H1 (cell line): ENCODE data around the gene TSSK6. TPM values are rescaled to one million over a fixed set of nuclear protein-coding genes. Genes with fewer than 3 reads are reported as not detected.

Experiments
- CTCF ChIA-PET: fragments of 300-600 bp; sonication (Branson Sonifier 250); formaldehyde crosslinking; loops from one replicate; lab custom pipeline; 2021; ENCODE audit not compliant: partially characterized antibody; lab: Charles Lee
- POLR2A ChIA-PET: fragments of 300-600 bp; sonication (Branson Sonifier 250); formaldehyde crosslinking; loops from one replicate; lab custom pipeline; 2021; ENCODE audit warnings: inconsistent platforms; ENCODE audit not compliant: partially characterized antibody; lab: Charles Lee
- DNase-seq, 2 experiments: peaks; one replicate each; pipeline versions ENCODE4 v3.0.0 to v3.0.0-alpha.2; 2010 to 2022; ENCODE audit warnings: low spot score in 2 of 2, low read depth in 1 of 2, mixed read lengths in 1 of 2
- FAIRE-seq: peaks from 2 replicates; lab custom pipeline; 2011; peaks lifted over from hg19 to GRCh38; lab: Jason Lieb, UNC
- H2AFZ ChIP-seq: 2 replicates; pipeline ENCODE4 v1.8.1; 2012; ENCODE audit warnings: low read length, inconsistent platforms
- H2AK5ac ChIP-seq: 2 replicates; pipeline ENCODE4 v1.6.1; 2013; ENCODE audit warnings: low read depth, low read length
- H2BK120ac ChIP-seq: replicated peaks from 2 replicates; pipeline ENCODE3; 2013; ENCODE audit warnings: low read depth, low read length, inconsistent platforms
- H2BK12ac ChIP-seq: 2 replicates; pipeline ENCODE4 v1.6.1; 2013; ENCODE audit warnings: low read depth, low read length
- H2BK15ac ChIP-seq: 2 replicates; pipeline ENCODE4 v1.6.1; 2013; ENCODE audit warnings: low read length
- H2BK20ac ChIP-seq: 2 replicates; pipeline ENCODE4 v1.6.1; 2013; ENCODE audit warnings: low read length
- H2BK5ac ChIP-seq: 2 replicates; pipeline ENCODE4 v1.6.1; 2013; ENCODE audit warnings: low read depth, low read length
- H3K14ac ChIP-seq: 2 replicates; pipeline ENCODE4 v1.6.1; 2013; ENCODE audit warnings: inconsistent platforms; ENCODE audit not compliant: insufficient read length
- H3K18ac ChIP-seq: 2 replicates; pipeline ENCODE4 v1.6.1; 2013; ENCODE audit warnings: low read length; ENCODE audit errors: extremely low read depth
- H3K23ac ChIP-seq: 2 replicates; pipeline ENCODE4 v1.6.1; 2013; ENCODE audit warnings: inconsistent platforms; ENCODE audit not compliant: insufficient read length
- H3K23me2 ChIP-seq: 2 replicates; pipeline ENCODE4 v1.6.1; 2013; ENCODE audit warnings: low read depth, low read length
- H3K27ac ChIP-seq: 2 replicates; pipeline ENCODE4 v1.6.1; 2011; ENCODE audit warnings: low read depth, low read length, inconsistent platforms
- H3K27me3 ChIP-seq, 4 experiments: replicated peaks in 1 of 4; 1 replicate in 1 of 4; 2 replicates in 3 of 4; pipeline versions ENCODE4 v1.6.1 to v1.8.1; 2011 to 2013; ENCODE audit warnings: low read length in 3 of 4, mild to moderate bottlenecking in 3 of 4, inconsistent platforms in 2 of 4, mixed read lengths in 2 of 4, moderate library complexity in 1 of 4; ENCODE audit not compliant: control insufficient read depth in 3 of 4, insufficient read depth in 3 of 4; ENCODE audit errors: extremely low read depth in 1 of 4
- H3K36me3 ChIP-seq, 4 experiments: 2 replicates each; pipeline versions ENCODE4 v1.6.1 to v1.8.1; 2011 to 2013; ENCODE audit warnings: mild to moderate bottlenecking in 4 of 4, low read length in 3 of 4, moderate library complexity in 2 of 4, control low read depth in 1 of 4, inconsistent platforms in 1 of 4; ENCODE audit not compliant: insufficient read depth in 4 of 4, control insufficient read depth in 2 of 4
- H3K4ac ChIP-seq: replicated peaks from 2 replicates; pipeline ENCODE3; 2013; ENCODE audit warnings: low read length, low read depth, mixed read lengths, inconsistent platforms; ENCODE audit not compliant: insufficient read length
- H3K4me1 ChIP-seq, 4 experiments: replicated peaks in 1 of 4; 1 replicate in 1 of 4; 2 replicates in 3 of 4; pipeline versions ENCODE4 v1.6.1 to v1.8.1; 2011 to 2013; ENCODE audit warnings: low read length in 3 of 4, inconsistent platforms in 2 of 4, mixed read lengths in 1 of 4; ENCODE audit not compliant: insufficient read depth in 4 of 4, control insufficient read depth in 3 of 4
- H3K4me2 ChIP-seq, 2 experiments: 2 replicates each; pipeline versions ENCODE4 v1.6.1 to v1.8.1; 2011 to 2013; ENCODE audit warnings: low read depth in 2 of 2, low read length in 2 of 2, control low read depth in 1 of 2, inconsistent platforms in 1 of 2, mild to moderate bottlenecking in 1 of 2; ENCODE audit not compliant: insufficient read depth in 1 of 2
- H3K4me3 ChIP-seq, 4 experiments: fragments of 200-600, 300-600 bp in 1 of 4; sonication (generic), shearing (Covaris generic), sonication (Bioruptor Twin) in 1 of 4; 2 replicates each; pipeline versions ENCODE4 v1.5.1 to v1.8.1; 2011 to 2016; ENCODE audit warnings: low read length in 4 of 4, low read depth in 3 of 4, control low read depth in 2 of 4, inconsistent platforms in 2 of 4, mild to moderate bottlenecking in 2 of 4, mixed read lengths in 1 of 4, moderate library complexity in 1 of 4; ENCODE audit not compliant: insufficient read depth in 2 of 4; ENCODE audit errors: extremely low read depth in 1 of 4
- H3K56ac ChIP-seq: replicated peaks from 2 replicates; pipeline ENCODE3; 2013; ENCODE audit warnings: low read depth, mild to moderate bottlenecking, mixed read lengths, low read length, inconsistent platforms; ENCODE audit not compliant: insufficient read length
- H3K79me1 ChIP-seq: 2 replicates; pipeline ENCODE4 v1.6.1; 2013; ENCODE audit warnings: low read depth, low read length, control low read depth
- H3K79me2 ChIP-seq, 2 experiments: 2 replicates each; pipeline versions ENCODE4 v1.6.1 to v1.8.1; 2012 to 2013; ENCODE audit warnings: low read length in 2 of 2, mild to moderate bottlenecking in 2 of 2, inconsistent platforms in 1 of 2; ENCODE audit not compliant: insufficient read depth in 2 of 2, control insufficient read depth in 1 of 2
- H3K9ac ChIP-seq, 4 experiments: replicated peaks in 1 of 4; 1 replicate in 1 of 4; 2 replicates in 3 of 4; pipeline versions ENCODE4 v1.6.1 to v1.8.1; 2011 to 2013; ENCODE audit warnings: low read depth in 3 of 4, low read length in 3 of 4, control low read depth in 2 of 4, mild to moderate bottlenecking in 2 of 4, moderate library complexity in 2 of 4, inconsistent platforms in 1 of 4; ENCODE audit errors: extremely low read depth in 1 of 4
- H3K9me3 ChIP-seq, 2 experiments: 2 replicates each; pipeline versions ENCODE4 v1.6.1 to v1.8.1; 2012 to 2013; ENCODE audit warnings: mild to moderate bottlenecking in 2 of 2, moderate library complexity in 2 of 2, control low read depth in 1 of 2, inconsistent platforms in 1 of 2, low read depth in 1 of 2, low read length in 1 of 2, mixed read lengths in 1 of 2; ENCODE audit not compliant: insufficient read depth in 2 of 2
- H4K20me1 ChIP-seq, 2 experiments: replicated peaks in 1 of 2; 2 replicates each; pipeline versions ENCODE3 to v1.8.1; 2011 to 2013; ENCODE audit warnings: inconsistent platforms in 2 of 2, low read length in 2 of 2, mild to moderate bottlenecking in 1 of 2; ENCODE audit not compliant: insufficient read depth in 2 of 2, control insufficient read depth in 1 of 2
- H4K5ac ChIP-seq: 2 replicates; pipeline ENCODE4 v1.6.1; 2013; ENCODE audit warnings: low read length, low read depth, mixed read lengths, inconsistent platforms; ENCODE audit not compliant: insufficient read length
- H4K8ac ChIP-seq: 2 replicates; pipeline ENCODE4 v1.8.0; 2013; ENCODE audit warnings: mild to moderate bottlenecking, moderate library complexity, low read length, inconsistent platforms; ENCODE audit not compliant: insufficient read depth; ENCODE audit errors: extremely low read depth
- H4K91ac ChIP-seq: replicated peaks from 2 replicates; pipeline ENCODE3; 2013; ENCODE audit warnings: low read length, mixed read lengths, inconsistent platforms; ENCODE audit not compliant: insufficient read length
- CEBPB ChIP-seq: IDR thresholded peaks from 2 replicates; pipeline ENCODE4 v1.6.1; 2012; ENCODE audit warnings: low read depth, low read length
- EP300 ChIP-seq, 2 experiments: IDR thresholded peaks; 1 replicate in 1 of 2; 2 replicates in 1 of 2; pipeline ENCODE4 v1.6.1; 2011 to 2012; ENCODE audit warnings: low read depth in 2 of 2, low read length in 2 of 2, mild to moderate bottlenecking in 2 of 2, borderline replicate concordance in 1 of 2, inconsistent platforms in 1 of 2, moderate library complexity in 1 of 2
- RBBP5 ChIP-seq: IDR thresholded peaks from 2 replicates; pipeline ENCODE4 v1.7.1; 2012; ENCODE audit warnings: low read depth, mild to moderate bottlenecking, inconsistent platforms, low read length, moderate library complexity, borderline replicate concordance
- WGBS, 2 experiments: shearing (Covaris generic) in 1 of 2; methylation state at CpG; one replicate each; pipeline versions ENCODE4 v1.1.6 to v1.1.7; 2013 to 2015; ENCODE audit warnings: low lambda C conversion rate in 2 of 2, mixed read lengths in 2 of 2, inconsistent platforms in 1 of 2, low coverage in 1 of 2, missing lambda C conversion rate in 1 of 2; ENCODE audit not compliant: insufficient replicate concordance in 2 of 2, insufficient coverage in 1 of 2, insufficient read length in 1 of 2; ENCODE audit errors: extremely low coverage in 1 of 2, missing lambda C conversion rate in 1 of 2; 5-methylcytosine and 5-hydroxymethylcytosine counted together
- polyA plus RNA-seq, 7 experiments: library from polyadenylated mRNA; depleted of rRNA in 3 of 7; stranded (reverse) in 5 of 7; unstranded in 2 of 7; fragments of >200 nt in 5 of 7; fragments of 200-250 nt in 2 of 7; gene quantifications; 1 replicate in 5 of 7; 2 replicates in 1 of 7; 4 replicates in 1 of 7; pipeline versions ENCODE4 v1.2.1 to v1.2.3, GENCODE V29; 2011 to 2013; ENCODE audit warnings: missing spikeins in 2 of 7, mixed read lengths in 2 of 7
- total RNA-seq: library from RNA; stranded (reverse); fragmentation: NEBNext Ultra II Directional; extraction: Animal tissue kit (Norgen Biotek cat#: 25700); gene quantifications from 2 replicates; pipeline ENCODE4 v1.2.1, GENCODE V29; 2021

Gene TSSK6
- total and polyA plus RNA-seq, 2 of the 8 experiments (the other 6 are each of a cell fraction or from before 2014, with no cell fraction given) = 3.6 to 7.8 TPM

- Histone ChIP-seq H3K27me3 (no peaks in the 10 kb centered on the region; a peak in 1 of 7 replicates), H3K56ac (no peak overlapping the region), H2BK120ac (no peak overlapping the region), H3K9ac (no peak overlapping the region), H3K79me2 (no peaks in the 10 kb centered on the region), H3K79me1 (no peaks in the 10 kb centered on the region), H3K18ac (no peak overlapping the region), H4K20me1 (no peaks in the 10 kb centered on the region), H2BK5ac (no peak overlapping the region), H2BK12ac (no peak overlapping the region), H3K27ac (no peak overlapping the region), H2AK5ac (no peak overlapping the region)
- POLR2A ChIA-PET = interaction anchor here (1.5 to 2.3 kb wide), 3 partner anchors 9 to 15 kb away, joined by 3 to 7 read pairs (median 7); no protein-coding TSS in a partner anchor
- no peak for FAIRE-seq
- no peak for TF ChIP-seq CEBPB
- TF ChIP-seq RBBP5 = no peak
- no peak for TF ChIP-seq EP300 (IDR thresholded peaks at IDR 0.05; ENCODE audit: borderline replicate concordance in 1 of 2, low read depth in 2 of 2, low read length in 2 of 2)
- TF ChIP-seq, all 59 proteins: peak for 0
- no peak overlapping the region for H3K4me2 ChIP-seq
- H3K36me3 ChIP-seq = no peaks in the 10 kb centered on the region
- no peaks in the 10 kb centered on the region; a peak in 3 of 7 replicates for H3K4me1 ChIP-seq
- H3K9me3 ChIP-seq = no peaks in the 10 kb centered on the region
- WGBS, 2 experiments = 86% methylated on average over 14 of the region's 15 CpGs; no CpG with 5 or more reads in 1 of the 2 experiments
- no peak overlapping the region for H3K4ac ChIP-seq
- no peak overlapping the region for H2BK20ac ChIP-seq
- H4K8ac ChIP-seq = 0 out of 2 replicates have a peak overlapping the region, but pooled peaks have one; percentile 18
- H3K14ac ChIP-seq = no peak overlapping the region
- no peak for DNase-seq
- no peak overlapping the region for H4K91ac ChIP-seq
- H3K23me2 ChIP-seq = no peaks in the 10 kb centered on the region
- no peak overlapping the region for H3K4me3 ChIP-seq
- H3K23ac ChIP-seq = no peak overlapping the region
- CTCF ChIA-PET = interaction anchor here (0.6 to 15.7 kb wide), 6 partner anchors 10 to 744 kb away, joined by 3 to 223 read pairs (median 4); partner anchors contain the start of genes CILP2, GMIP and YJEFN3
- no peak overlapping the region for H2AFZ ChIP-seq
- H2BK15ac ChIP-seq = no peak overlapping the region
- H4K5ac ChIP-seq = no peak overlapping the region
Observed at GRCh38 chr19:19547674-19548336, 32.5 kb upstream of the TSSK6 start.
